Gastroesophageal sphincter (tissue), 3 donors: ENCODE measurements around the gene ANAPC2.

Source experiments
- CTCF ChIP-seq, 4 experiments: fragments of 200-600 bp in 2 of 4; fragments of 450-650 bp in 2 of 4; sonication (generic) in 1 of 4; IDR thresholded peaks; one replicate each; pipeline ENCODE4 v1.5.1; 2017 to 2019; ENCODE audit warnings: antibody characterized with exemption in 4 of 4, mild to moderate bottlenecking in 2 of 4, moderate library complexity in 2 of 4
- EP300 ChIP-seq: sonication (generic); formaldehyde crosslinking; IDR thresholded peaks from one replicate; pipeline ENCODE4 v1.6.1; 2017; ENCODE audit warnings: antibody characterized with exemption, mild to moderate bottlenecking
- POLR2A ChIP-seq, 2 donors: fragments of 450-650 bp; IDR thresholded peaks; one replicate each; pipeline ENCODE4 v1.6.1; 2017; ENCODE audit warnings: antibody characterized with exemption in 2 of 2, mild to moderate bottlenecking in 2 of 2, moderate library complexity in 1 of 2
- POLR2AphosphoS5 ChIP-seq: sonication (generic); formaldehyde crosslinking; IDR thresholded peaks from one replicate; pipeline ENCODE4 v1.6.1; 2017; ENCODE audit warnings: antibody characterized with exemption

GRCh38 chr9:137158625-137159024, 29.7 kb downstream of the ANAPC2 start:
- TF ChIP-seq CTCF (IDR thresholded peaks at IDR 0.05) (no peak), POLR2AphosphoS5 (no peak), POLR2A (IDR thresholded peaks at IDR 0.05) (no peak), EP300 (no peak)
